GM23338 (cell line): ENCODE data around the gene KIAA0232.

Experiments
- EZH2 ChIP-seq: fragments of 200-600 bp; sonication (generic); IDR thresholded peaks from one replicate; pipeline ENCODE4 v1.8.0; 2017; ENCODE audit warnings: antibody characterized with exemption, mild to moderate bottlenecking, low read depth; ENCODE audit not compliant: unreplicated experiment
- TF ChIP-seq, protein P1 (sequence below), 2 experiments: fragments of 200-600 bp in 1 of 2; sonication (generic) in 1 of 2; conservative IDR thresholded peaks; 2 replicates each; pipeline versions ENCODE4 v1.5.1 to v1.6.1; 2016 to 2017; ENCODE audit warnings: antibody characterized with exemption in 2 of 2, low read depth in 2 of 2, mild to moderate bottlenecking in 2 of 2, moderate library complexity in 1 of 2

DNA sequence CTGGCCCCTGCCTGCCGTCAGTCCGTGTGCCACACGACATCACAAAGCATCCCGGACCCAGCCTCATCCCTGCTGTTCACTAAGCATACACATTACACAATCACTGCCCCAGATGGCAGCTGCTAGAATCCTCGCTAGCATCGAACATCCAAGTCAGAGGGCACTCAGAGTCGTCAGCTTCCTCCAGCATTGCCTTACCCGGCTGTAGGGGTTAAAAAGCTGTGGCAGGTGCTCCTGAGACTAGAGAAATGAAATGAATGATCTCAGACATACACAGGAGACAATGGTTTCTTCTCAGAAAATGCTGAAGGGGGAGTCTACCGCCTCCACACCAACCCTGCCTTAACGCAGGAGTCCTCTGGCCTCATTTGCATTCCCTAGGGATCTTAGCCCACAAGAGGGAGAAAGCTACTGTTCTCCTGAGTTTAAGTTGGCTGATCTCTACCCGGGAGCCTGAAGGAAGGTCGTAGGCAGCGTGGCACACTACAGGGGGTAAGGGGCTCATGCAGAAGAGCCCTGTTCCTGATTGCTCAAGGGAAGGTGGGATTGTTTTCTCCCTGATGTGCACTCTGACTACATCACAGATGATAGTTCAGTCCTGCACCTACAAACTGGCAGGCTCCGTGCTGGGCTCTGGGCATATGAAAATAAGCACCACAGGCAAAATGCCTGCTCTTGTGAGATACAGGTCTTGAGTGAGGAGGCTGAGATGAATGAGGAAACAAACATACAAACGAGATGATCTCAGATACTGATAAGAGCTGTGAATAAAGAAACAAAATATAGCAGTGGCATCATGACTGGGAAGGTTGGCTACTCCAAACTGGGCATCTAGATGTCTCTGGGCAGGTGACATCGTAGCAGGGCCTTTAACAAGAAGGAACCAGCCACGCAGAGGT, 2.6 kb upstream of the KIAA0232 start:
- TF ChIP-seq, protein P1, sequence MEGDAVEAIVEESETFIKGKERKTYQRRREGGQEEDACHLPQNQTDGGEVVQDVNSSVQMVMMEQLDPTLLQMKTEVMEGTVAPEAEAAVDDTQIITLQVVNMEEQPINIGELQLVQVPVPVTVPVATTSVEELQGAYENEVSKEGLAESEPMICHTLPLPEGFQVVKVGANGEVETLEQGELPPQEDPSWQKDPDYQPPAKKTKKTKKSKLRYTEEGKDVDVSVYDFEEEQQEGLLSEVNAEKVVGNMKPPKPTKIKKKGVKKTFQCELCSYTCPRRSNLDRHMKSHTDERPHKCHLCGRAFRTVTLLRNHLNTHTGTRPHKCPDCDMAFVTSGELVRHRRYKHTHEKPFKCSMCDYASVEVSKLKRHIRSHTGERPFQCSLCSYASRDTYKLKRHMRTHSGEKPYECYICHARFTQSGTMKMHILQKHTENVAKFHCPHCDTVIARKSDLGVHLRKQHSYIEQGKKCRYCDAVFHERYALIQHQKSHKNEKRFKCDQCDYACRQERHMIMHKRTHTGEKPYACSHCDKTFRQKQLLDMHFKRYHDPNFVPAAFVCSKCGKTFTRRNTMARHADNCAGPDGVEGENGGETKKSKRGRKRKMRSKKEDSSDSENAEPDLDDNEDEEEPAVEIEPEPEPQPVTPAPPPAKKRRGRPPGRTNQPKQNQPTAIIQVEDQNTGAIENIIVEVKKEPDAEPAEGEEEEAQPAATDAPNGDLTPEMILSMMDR (conservative IDR thresholded peaks at IDR 0.05; ENCODE audit: low read depth in 2 of 2) = peak in 1 of 2 experiments; percentile 24; a peak in 1 of 4 replicates
- no peak for TF ChIP-seq EZH2
